ENCODE data around the gene CEP85L. TPM values are rescaled to one million over a fixed set of nuclear protein-coding genes. Genes with fewer than 3 reads are reported as not detected.

CEP85L gene
- total RNA-seq, 1 donor from 2014 or later, result 14.1 TPM

GRCh38 chr6:118659513-118660217 lies 8.3 kb upstream of the CEP85L start:
- DNase-seq, result no peak

GRCh38 chr6:118656847-118657451 lies 5.6 kb upstream of the CEP85L start:
- no peak for DNase-seq

GRCh38 chr6:118652051-118652615 lies 742 bp upstream of the CEP85L start:
- no peak for DNase-seq

- no peak for DNase-seq
These were observed 659 bp downstream of the CEP85L start for GRCh38 chr6:118650582-118651281.

- peak; percentile 70 for DNase-seq
These were observed 1.3 kb downstream of the CEP85L start for GRCh38 chr6:118649918-118650581.

- DNase-seq, result no peak
These were observed 2.4 kb downstream of the CEP85L start for GRCh38 chr6:118648866-118649554.

GRCh38 chr6:118646977-118647376 lies 4.4 kb downstream of the CEP85L start:
- no peak for DNase-seq

- DNase-seq, result no peak
These were observed 6.0 kb downstream of the CEP85L start for GRCh38 chr6:118645395-118645794.

GRCh38 chr6:118644007-118644406 lies 7.4 kb downstream of the CEP85L start:
- no peak for DNase-seq

- no peak for DNase-seq
These were observed 10.3 kb downstream of the CEP85L start for GRCh38 chr6:118641042-118641441.

GRCh38 chr6:118639054-118639964 lies 12.1 kb downstream of the CEP85L start:
- DNase-seq, result no peak

GRCh38 chr6:118638288-118638687 lies 13.1 kb downstream of the CEP85L start:
- DNase-seq, result no peak

- no peak for DNase-seq
These were observed 15.3 kb downstream of the CEP85L start for GRCh38 chr6:118635909-118636735.

GRCh38 chr6:118632359-118632758 lies 19.0 kb downstream of the CEP85L start:
- DNase-seq, result no peak

- DNase-seq, result no peak
These were observed 20.5 kb downstream of the CEP85L start for GRCh38 chr6:118630923-118631322.

GRCh38 chr6:118630067-118630466 lies 21.3 kb downstream of the CEP85L start:
- no peak for DNase-seq

- DNase-seq, result no peak
These were observed 23.7 kb downstream of the CEP85L start for GRCh38 chr6:118627724-118628123.

GRCh38 chr6:118625833-118626232 lies 25.6 kb downstream of the CEP85L start:
- DNase-seq, result no peak

- DNase-seq, result no peak
These were observed 29.5 kb downstream of the CEP85L start for GRCh38 chr6:118621799-118622470.

- DNase-seq, result no peak
These were observed 31.2 kb downstream of the CEP85L start for GRCh38 chr6:118620202-118620601.

All from dermis blood vessel endothelial cell (primary cell).